H9 (cell line): Measurements from ENCODE around the gene SSR3. TPM values are rescaled to one million over a fixed set of nuclear protein-coding genes. Genes with fewer than 3 reads are reported as not detected.
"Not testable (repeated sequence)": the region's sequence is repeated elsewhere in the genome, so short reads cannot be mapped to it uniquely, and the experiment has no call there.

Experiments
- DNase-seq: peaks from one replicate; pipeline ENCODE4 v3.0.0-alpha.2; 2017
- H2AFZ ChIP-seq: one replicate; pipeline ENCODE4 v1.6.1; 2013; ENCODE audit warnings: mild to moderate bottlenecking, low read length, control low read depth, moderate library complexity
- H2AK5ac ChIP-seq: 2 replicates; pipeline ENCODE4 v1.6.1; 2013; ENCODE audit warnings: low read length, control low read depth, mixed read lengths; ENCODE audit not compliant: insufficient read length
- H2BK120ac ChIP-seq: one replicate; pipeline ENCODE4 v1.6.1; 2013; ENCODE audit warnings: low read depth, mild to moderate bottlenecking, low read length, control low read depth, inconsistent platforms; ENCODE audit not compliant: poor library complexity, severe bottlenecking
- H2BK12ac ChIP-seq: 2 replicates; pipeline ENCODE4 v1.6.1; 2013; ENCODE audit warnings: low read length, control low read depth, mixed read lengths, low read depth; ENCODE audit not compliant: insufficient read length
- H2BK15ac ChIP-seq: 2 replicates; pipeline ENCODE4 v1.6.1; 2013; ENCODE audit warnings: low read depth, low read length, control low read depth
- H2BK20ac ChIP-seq: one replicate; pipeline ENCODE4 v1.6.1; 2013; ENCODE audit warnings: low read depth, mild to moderate bottlenecking, low read length, control low read depth, inconsistent platforms; ENCODE audit not compliant: poor library complexity, severe bottlenecking
- H2BK5ac ChIP-seq: 2 replicates; pipeline ENCODE4 v1.6.1; 2013; ENCODE audit warnings: low read length, control low read depth, mixed read lengths; ENCODE audit not compliant: insufficient read length
- H3K14ac ChIP-seq: 2 replicates; pipeline ENCODE4 v1.6.1; 2013; ENCODE audit warnings: low read length, control low read depth; ENCODE audit not compliant: insufficient read depth
- H3K18ac ChIP-seq: 2 replicates; pipeline ENCODE4 v1.6.1; 2013; ENCODE audit warnings: low read depth, mild to moderate bottlenecking, mixed read lengths, low read length, control low read depth; ENCODE audit not compliant: insufficient read length
- H3K23ac ChIP-seq: 2 replicates; pipeline ENCODE4 v1.6.1; 2013; ENCODE audit warnings: low read length, control low read depth, mixed read lengths, low read depth; ENCODE audit not compliant: insufficient read length
- H3K23me2 ChIP-seq: 2 replicates; pipeline ENCODE4 v1.6.1; 2013; ENCODE audit warnings: low read depth, mild to moderate bottlenecking, mixed read lengths, low read length, control low read depth; ENCODE audit not compliant: insufficient read length, poor library complexity, severe bottlenecking
- H3K27ac ChIP-seq: 2 replicates; pipeline ENCODE4 v1.5.1; 2013; ENCODE audit warnings: low read length, control low read depth, mixed read lengths, low read depth; ENCODE audit not compliant: insufficient read length
- H3K27me3 ChIP-seq: 2 replicates; pipeline ENCODE4 v1.6.1; 2013; ENCODE audit warnings: low read length, control low read depth, inconsistent platforms; ENCODE audit not compliant: insufficient read depth
- H3K4ac ChIP-seq: 2 replicates; pipeline ENCODE4 v1.6.1; 2013; ENCODE audit warnings: low read depth, mild to moderate bottlenecking, control low read depth, inconsistent platforms, low read length, moderate library complexity
- H3K4me1 ChIP-seq: 2 replicates; pipeline ENCODE4 v1.6.1; 2013; ENCODE audit warnings: low read length, control low read depth, inconsistent platforms; ENCODE audit not compliant: insufficient read depth
- H3K4me2 ChIP-seq: 2 replicates; pipeline ENCODE4 v1.6.1; 2013; ENCODE audit warnings: low read length, control low read depth, mixed read lengths; ENCODE audit not compliant: insufficient read length, insufficient read depth
- H3K56ac ChIP-seq: 2 replicates; pipeline ENCODE4 v1.6.1; 2013; ENCODE audit warnings: low read depth, mild to moderate bottlenecking, mixed read lengths, low read length, control low read depth; ENCODE audit not compliant: insufficient read length
- H3K79me1 ChIP-seq: 2 replicates; pipeline ENCODE4 v1.6.1; 2013; ENCODE audit warnings: low read depth, mild to moderate bottlenecking, moderate library complexity, low read length, control low read depth, inconsistent platforms; ENCODE audit not compliant: insufficient read depth, poor library complexity, severe bottlenecking
- H3K79me2 ChIP-seq: 2 replicates; pipeline ENCODE4 v1.6.1; 2013; ENCODE audit warnings: low read length, control low read depth, inconsistent platforms; ENCODE audit not compliant: insufficient read depth
- H3K9ac ChIP-seq: 2 replicates; pipeline ENCODE4 v1.6.1; 2013; ENCODE audit warnings: low read length, control low read depth, mixed read lengths; ENCODE audit not compliant: insufficient read length; ENCODE audit errors: extremely low read depth
- H3K9me3 ChIP-seq: one replicate; pipeline ENCODE4 v1.6.1; 2013; ENCODE audit warnings: low read depth, low read length, inconsistent platforms; ENCODE audit not compliant: control insufficient read depth
- H3T11ph ChIP-seq: one replicate; pipeline ENCODE4 v1.6.1; 2013; ENCODE audit warnings: mild to moderate bottlenecking, low read length, control low read depth, inconsistent platforms
- H4K20me1 ChIP-seq: one replicate; pipeline ENCODE4 v1.6.1; 2013; ENCODE audit not compliant: control insufficient read depth, insufficient read length, insufficient read depth
- H4K5ac ChIP-seq: 2 replicates; pipeline ENCODE4 v1.6.1; 2013; ENCODE audit warnings: low read depth, mild to moderate bottlenecking, mixed read lengths, low read length, control low read depth; ENCODE audit not compliant: insufficient read length
- H4K8ac ChIP-seq: replicated peaks from 2 replicates; pipeline ENCODE4 v1.6.1; 2013; ENCODE audit warnings: low read length, control low read depth, mixed read lengths, low read depth; ENCODE audit not compliant: insufficient read length
- H4K91ac ChIP-seq: 2 replicates; pipeline ENCODE4 v1.6.1; 2013; ENCODE audit warnings: low read depth, mild to moderate bottlenecking, moderate library complexity, mixed read lengths, low read length, control low read depth; ENCODE audit not compliant: insufficient read length
- H3K27ac Mint-ChIP-seq, 3 experiments: 2 replicates in 2 of 3; 3 replicates in 1 of 3; pipeline ENCODE4 v1.8.0; 2020 to 2021; ENCODE audit warnings: mixed read lengths in 3 of 3, mild to moderate bottlenecking in 1 of 3, moderate library complexity in 1 of 3
- H3K27me3 Mint-ChIP-seq: 2 replicates; pipeline ENCODE4 v1.8.0; 2021; ENCODE audit warnings: low read depth, mild to moderate bottlenecking, moderate library complexity, mixed read lengths
- H3K36me3 Mint-ChIP-seq, 3 experiments: 2 replicates in 2 of 3; 3 replicates in 1 of 3; pipeline ENCODE4 v1.8.0; 2020 to 2021; ENCODE audit warnings: low read depth in 3 of 3, mixed read lengths in 3 of 3; ENCODE audit not compliant: insufficient read depth in 1 of 3
- H3K4me1 Mint-ChIP-seq, 2 experiments: 2 replicates each; pipeline ENCODE4 v1.8.0; 2020; ENCODE audit warnings: mixed read lengths in 2 of 2
- H3K4me3 Mint-ChIP-seq, 2 experiments: 2 replicates in 1 of 2; 3 replicates in 1 of 2; pipeline ENCODE4 v1.8.0; 2020 to 2021; ENCODE audit warnings: mild to moderate bottlenecking in 2 of 2, mixed read lengths in 2 of 2, moderate library complexity in 1 of 2
- H3K9me3 Mint-ChIP-seq, 2 experiments: 2 replicates in 1 of 2; 3 replicates in 1 of 2; pipeline ENCODE4 v1.8.0; 2020; ENCODE audit warnings: mild to moderate bottlenecking in 2 of 2, mixed read lengths in 2 of 2, moderate library complexity in 1 of 2
- WGBS: extraction: QIAGEN DNeasy Blood & Tissue Kit; methylation state at CpG from one replicate; pipeline ENCODE4 v1.1.7; 2013; ENCODE audit warnings: missing lambda C conversion rate, low lambda C conversion rate, mixed read lengths; ENCODE audit not compliant: insufficient read length; ENCODE audit errors: extremely low coverage; 5-methylcytosine and 5-hydroxymethylcytosine counted together
- total RNA-seq: library from RNA; stranded (reverse); gene quantifications from 2 replicates; pipeline ENCODE4 v1.2.1, GENCODE V29; 2021

Gene SSR3
- total RNA-seq, 1 experiment from 2014 or later: 177 TPM

DNA sequence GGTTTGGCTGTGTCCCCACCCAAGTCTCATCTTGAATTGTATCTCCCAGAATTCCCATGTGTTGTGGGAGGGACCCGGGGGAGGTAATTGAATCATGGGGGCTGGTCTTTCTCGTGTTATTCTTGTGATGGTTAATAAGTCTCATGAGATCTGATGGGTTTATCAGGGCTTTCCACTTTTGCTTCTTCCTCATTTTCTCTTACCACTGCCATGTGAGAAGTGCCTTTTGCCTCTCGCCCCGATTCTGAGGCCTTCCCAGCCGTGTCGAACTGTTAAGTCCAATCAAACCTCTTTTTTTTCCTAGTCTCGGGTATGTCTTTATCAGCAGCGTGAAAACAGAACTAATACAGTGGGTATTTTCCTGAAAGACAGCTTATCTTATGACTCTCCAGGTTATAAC is 14.1 kb upstream of the SSR3 start:
- not testable (repeated sequence) for H3K4ac ChIP-seq, DNase-seq, H3K79me1 ChIP-seq, H3K9ac ChIP-seq, H3K4me2 ChIP-seq, H3K18ac ChIP-seq, H3K27me3 ChIP-seq, H2AK5ac ChIP-seq, H3K79me2 ChIP-seq, H3T11ph ChIP-seq, H3K4me1 ChIP-seq, H4K5ac ChIP-seq, H3K14ac ChIP-seq, H2BK15ac ChIP-seq, H2BK5ac ChIP-seq, H2AFZ ChIP-seq, H3K23me2 ChIP-seq, H3K9me3 Mint-ChIP-seq, H3K4me3 Mint-ChIP-seq, H2BK12ac ChIP-seq, H3K27me3 Mint-ChIP-seq, H2BK20ac ChIP-seq, H3K9me3 ChIP-seq, H3K4me1 Mint-ChIP-seq, H3K56ac ChIP-seq, H3K36me3 Mint-ChIP-seq, H4K20me1 ChIP-seq, H3K23ac ChIP-seq, H3K27ac Mint-ChIP-seq, H4K91ac ChIP-seq, H4K8ac ChIP-seq, H3K27ac ChIP-seq, H2BK120ac ChIP-seq
- WGBS: no CpG with 5 or more reads among the region's 8 CpGs
